Spinal cord (tissue), 10 donors: ENCODE data around the gene LOXL4. TPM values are rescaled to one million over a fixed set of nuclear protein-coding genes. Genes with fewer than 3 reads are reported as not detected.
"Not testable (repeated sequence)": the region's sequence is repeated elsewhere in the genome, so short reads cannot be mapped to it uniquely, and the experiment has no call there.

Source experiments
- DNase-seq, 6 donors: peaks; one replicate each; pipeline versions ENCODE4 v3.0.0 to v3.0.0-alpha.2; 2013 to 2015; ENCODE audit warnings: low spot score in 6 of 6, low read depth in 4 of 6
- H3K27ac ChIP-seq: one replicate; pipeline ENCODE4 v1.5.1; 2013; ENCODE audit warnings: low read depth, low read length, control low read depth
- H3K27me3 ChIP-seq: one replicate; pipeline ENCODE4 v1.6.1; 2013; ENCODE audit warnings: low read length; ENCODE audit not compliant: control insufficient read depth, insufficient read depth
- H3K36me3 ChIP-seq: one replicate; pipeline ENCODE4 v1.6.1; 2013; ENCODE audit warnings: low read length; ENCODE audit not compliant: control insufficient read depth, insufficient read depth
- H3K4me1 ChIP-seq: one replicate; pipeline ENCODE4 v1.6.1; 2013; ENCODE audit warnings: low read length; ENCODE audit not compliant: control insufficient read depth, insufficient read depth
- H3K4me3 ChIP-seq: one replicate; pipeline ENCODE4 v1.5.1; 2013; ENCODE audit warnings: low read depth, low read length, control low read depth
- H3K9me3 ChIP-seq: one replicate; pipeline ENCODE4 v1.6.1; 2013; ENCODE audit warnings: low read length; ENCODE audit not compliant: control insufficient read depth, insufficient read depth
- WGBS: methylation state at CpG from one replicate; pipeline ENCODE4 v1.1.5; 2013; ENCODE audit warnings: missing lambda C conversion rate; ENCODE audit not compliant: insufficient coverage; 5-methylcytosine and 5-hydroxymethylcytosine counted together
- polyA plus RNA-seq, 2 donors: library from polyadenylated mRNA; unstranded; fragments of 120-200 nt; gene quantifications; one replicate each; pipeline ENCODE4 v1.2.1, GENCODE V29; 2013; ENCODE audit not compliant: insufficient read length in 2 of 2
- total RNA-seq, 2 donors: library from RNA; depleted of rRNA in 1 of 2; stranded (reverse); fragments of 120-200 nt in 1 of 2; fragments of >200 nt in 1 of 2; gene quantifications; one replicate each; pipeline versions ENCODE4 v1.2.3 to v1.2.4, GENCODE V29; 2013 to 2014
- donor health status: healthy.

LOXL4 gene
- total and polyA plus RNA-seq, 4 donors = 0.76 to 1.6 (median 0.92) TPM

- Histone ChIP-seq H3K4me3 (no peak overlapping the region), H3K27ac (no peak overlapping the region), H3K36me3 (no peaks in the 10 kb centered on the region), H3K4me1 (no peaks in the 10 kb centered on the region), H3K9me3 (peaks cover 5% of the 10 kb centered on the region), H3K27me3 (no peaks in the 10 kb centered on the region)
- DNase-seq = no peak
- WGBS = no CpG with 5 or more reads among the region's 4 CpGs
Observed at GRCh38 chr10:98231417-98231816, 36.6 kb downstream of the LOXL4 start.

DNA sequence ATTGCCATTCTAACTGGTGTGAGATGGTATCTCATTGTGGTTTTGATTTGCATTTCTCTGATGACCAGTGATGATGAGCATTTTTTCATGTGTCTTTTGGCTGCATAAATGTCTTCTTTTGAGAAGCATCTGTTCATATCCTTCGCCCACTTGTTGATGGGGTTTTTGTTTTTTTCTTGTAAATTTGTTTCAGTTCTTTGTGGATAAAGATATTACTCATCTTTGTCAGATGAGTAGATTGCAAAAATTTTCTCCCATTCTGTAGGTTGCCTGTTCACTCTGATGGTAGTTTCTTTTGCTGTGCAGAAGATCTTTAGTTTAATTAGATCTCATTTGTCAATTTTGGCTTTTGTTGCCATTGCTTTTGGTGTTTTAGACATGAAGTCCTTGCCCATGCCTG, 39.7 kb downstream of the LOXL4 start:
- H3K4me1 ChIP-seq, H3K9me3 ChIP-seq, H3K27ac ChIP-seq, H3K4me3 ChIP-seq, H3K36me3 ChIP-seq, DNase-seq, H3K27me3 ChIP-seq: not testable (repeated sequence)
- no CpG with 5 or more reads among the region's 1 CpG for WGBS

DNA sequence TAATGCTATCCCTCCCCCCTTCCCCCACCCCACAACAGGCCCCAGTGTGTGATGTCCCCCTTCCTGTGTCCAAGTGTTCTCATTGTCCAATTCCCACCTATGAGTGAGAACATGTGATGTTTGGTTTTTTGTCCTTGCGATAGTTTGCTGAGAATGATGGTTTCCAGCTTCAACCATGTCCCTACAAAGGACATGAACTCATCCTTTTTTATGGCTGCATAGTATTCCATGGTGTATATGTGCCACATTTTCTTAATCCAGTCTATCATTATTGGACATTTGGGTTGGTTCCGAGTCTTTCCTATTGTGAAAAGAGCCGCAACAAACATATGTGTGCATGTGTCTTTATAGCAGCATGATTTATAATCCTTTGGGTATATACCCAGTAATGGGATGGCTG, 40.3 kb downstream of the LOXL4 start:
- H3K4me1 ChIP-seq, DNase-seq, H3K27ac ChIP-seq, H3K9me3 ChIP-seq, H3K27me3 ChIP-seq, H3K4me3 ChIP-seq, H3K36me3 ChIP-seq: not testable (repeated sequence)
- no CpG with 5 or more reads among the region's 3 CpGs for WGBS

DNA sequence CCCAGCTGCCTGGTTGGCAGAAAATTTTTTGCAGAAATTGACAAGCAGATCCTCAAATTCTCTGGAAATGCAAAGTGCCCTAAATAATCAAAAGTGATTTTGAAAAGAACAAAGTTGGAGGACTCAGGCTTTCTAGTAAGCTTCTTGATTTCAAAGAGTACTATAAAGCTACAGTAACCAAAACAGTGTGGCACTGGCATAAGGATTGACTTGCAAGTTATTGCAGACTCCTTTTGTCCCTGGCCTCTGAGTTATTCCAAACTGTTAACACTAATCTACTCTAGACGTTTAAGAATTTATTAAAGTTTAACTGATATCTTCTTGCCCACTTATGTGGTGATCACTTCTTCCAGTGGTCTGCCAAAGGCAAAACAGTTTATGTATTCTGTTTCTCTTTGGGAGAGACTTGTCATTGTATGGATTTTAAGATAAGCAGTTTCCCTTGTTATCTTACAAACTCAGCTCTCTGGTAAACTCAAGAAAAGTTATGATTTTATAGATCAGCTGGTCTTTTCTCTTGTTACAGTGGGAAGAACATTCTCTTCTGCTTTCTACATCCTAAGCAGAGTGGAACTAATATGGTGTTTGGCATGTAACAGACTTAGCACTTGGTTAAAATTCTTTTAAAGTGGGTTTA, 41.4 kb downstream of the LOXL4 start:
- Histone ChIP-seq H3K36me3 (peaks cover 3% of the 10 kb centered on the region), H3K27me3 (no peaks in the 10 kb centered on the region), H3K4me1 (no peaks in the 10 kb centered on the region), H3K27ac (no peak overlapping the region), H3K4me3 (no peak overlapping the region), H3K9me3 (peaks cover 5% of the 10 kb centered on the region)
- no CpG with 5 or more reads among the region's 1 CpG for WGBS
- no peak for DNase-seq

DNA sequence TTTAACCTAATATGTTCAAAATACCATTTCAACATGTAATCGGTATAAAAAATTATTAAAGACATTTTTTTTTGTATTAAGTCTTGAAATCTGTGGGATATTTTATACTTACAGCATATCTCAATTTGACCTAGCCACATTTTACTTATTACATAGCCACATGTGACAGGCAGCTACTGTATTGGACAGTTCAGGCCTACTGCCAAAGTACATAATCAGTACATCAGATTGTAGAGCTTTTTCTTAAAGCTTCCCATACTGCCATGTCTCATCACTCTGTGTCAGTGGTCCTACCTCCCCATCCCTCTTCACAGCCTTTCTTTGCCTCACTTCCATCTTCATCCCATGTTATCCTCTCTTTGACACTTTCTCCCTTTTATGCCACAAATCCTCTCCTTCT, 43.0 kb downstream of the LOXL4 start:
- H3K9me3 ChIP-seq = peaks cover 5% of the 10 kb centered on the region
- no peak overlapping the region for H3K27ac ChIP-seq
- DNase-seq = no peak
- H3K27me3 ChIP-seq = no peaks in the 10 kb centered on the region
- WGBS = no CpG with 5 or more reads among the region's 1 CpG
- no peak overlapping the region for H3K4me3 ChIP-seq
- peaks cover 3% of the 10 kb centered on the region for H3K36me3 ChIP-seq
- H3K4me1 ChIP-seq = no peaks in the 10 kb centered on the region

DNA sequence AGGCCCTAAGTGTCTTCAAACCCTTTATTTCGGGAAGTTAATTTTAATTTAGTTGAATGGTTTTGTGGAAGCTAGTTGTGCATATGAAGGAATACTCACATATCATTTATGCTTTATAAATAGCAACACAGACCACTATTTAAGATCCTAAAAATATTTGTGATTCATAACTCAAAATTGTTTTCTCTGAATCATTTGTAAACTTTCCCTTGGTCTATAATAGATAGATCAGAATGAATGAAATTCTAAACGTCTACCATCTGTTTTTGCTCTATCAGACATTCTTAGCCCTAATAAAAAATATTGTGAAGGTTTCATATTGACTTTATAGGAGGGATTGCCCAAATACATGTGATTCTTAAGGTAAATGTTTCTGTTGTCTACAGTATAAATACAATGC, 43.5 kb downstream of the LOXL4 start:
- no peak for DNase-seq
- Histone ChIP-seq H3K9me3 (peaks cover 8% of the 10 kb centered on the region), H3K27me3 (no peaks in the 10 kb centered on the region), H3K27ac (no peak overlapping the region), H3K36me3 (peaks cover 3% of the 10 kb centered on the region), H3K4me1 (no peaks in the 10 kb centered on the region), H3K4me3 (no peak overlapping the region)
- no CpG with 5 or more reads among the region's 2 CpGs for WGBS

- Histone ChIP-seq H3K4me3 (no peak overlapping the region), H3K27ac (no peak overlapping the region), H3K9me3 (peaks cover 9% of the 10 kb centered on the region), H3K27me3 (no peaks in the 10 kb centered on the region), H3K4me1 (no peaks in the 10 kb centered on the region), H3K36me3 (peaks cover 3% of the 10 kb centered on the region)
- WGBS = 79% methylated on average over 6 of the region's 6 CpGs
- DNase-seq = no peak
Observed at GRCh38 chr10:98223874-98224273, 44.1 kb downstream of the LOXL4 start.

- no peak for DNase-seq
- no CpG with 5 or more reads among the region's 1 CpG for WGBS
- Histone ChIP-seq H3K9me3 (peaks cover 4% of the 10 kb centered on the region), H3K27me3 (no peaks in the 10 kb centered on the region), H3K4me1 (no peaks in the 10 kb centered on the region), H3K4me3 (no peak overlapping the region), H3K27ac (no peak overlapping the region), H3K36me3 (no peaks in the 10 kb centered on the region)
Observed at GRCh38 chr10:98217801-98218200, 50.2 kb downstream of the LOXL4 start.

GRCh38 chr10:98215373-98215772, 52.6 kb downstream of the LOXL4 start:
- Histone ChIP-seq H3K36me3 (no peaks in the 10 kb centered on the region), H3K27ac (no peak overlapping the region), H3K9me3 (peaks cover 4% of the 10 kb centered on the region), H3K27me3 (no peaks in the 10 kb centered on the region), H3K4me1 (no peaks in the 10 kb centered on the region), H3K4me3 (no peak overlapping the region)
- no CpG with 5 or more reads among the region's 2 CpGs for WGBS
- DNase-seq = no peak

DNA sequence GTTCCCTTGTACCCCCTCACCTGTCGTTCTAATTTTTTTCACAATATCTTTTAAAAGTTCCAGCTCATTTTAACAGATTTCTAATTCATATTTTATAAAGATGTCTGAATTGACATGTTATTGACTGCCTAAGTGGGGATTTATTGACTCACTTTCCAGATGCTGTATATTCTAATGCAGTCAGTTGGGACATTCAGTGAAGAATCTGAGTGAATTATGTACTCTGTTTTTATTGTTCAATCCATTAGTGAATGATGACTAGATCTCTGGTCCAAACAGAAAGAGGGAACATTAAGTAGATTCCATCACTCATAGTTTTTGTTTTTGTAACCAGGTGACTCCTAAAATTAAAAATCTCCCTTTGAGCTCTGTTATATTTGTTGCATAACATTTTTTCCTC, 54.3 kb downstream of the LOXL4 start:
- no CpG with 5 or more reads among the region's 1 CpG for WGBS

More for the DNA sequence above, 54.3 kb downstream of the LOXL4 start:
- no peaks in the 10 kb centered on the region for H3K9me3 ChIP-seq
- no peak overlapping the region for H3K4me3 ChIP-seq
- H3K4me1 ChIP-seq = no peaks in the 10 kb centered on the region
- H3K27me3 ChIP-seq = no peaks in the 10 kb centered on the region
- no peak for DNase-seq
- H3K27ac ChIP-seq = no peak overlapping the region
- no peaks in the 10 kb centered on the region for H3K36me3 ChIP-seq
